Prostate gland (tissue), 2 donors: Measurements from ENCODE around the gene AGPS.

Source experiments
- CTCF ChIP-seq, 4 experiments: fragments of 200-600 bp in 2 of 4; fragments of 450-650 bp in 2 of 4; sonication (generic) in 2 of 4; IDR thresholded peaks; 1 replicate in 3 of 4; 2 replicates in 1 of 4; pipeline ENCODE4 v1.5.1; 2016 to 2019; ENCODE audit warnings: antibody characterized with exemption in 4 of 4, mild to moderate bottlenecking in 2 of 4, moderate library complexity in 2 of 4
- POLR2A ChIP-seq: fragments of 450-650 bp; IDR thresholded peaks from one replicate; pipeline ENCODE4 v1.6.1; 2016; ENCODE audit warnings: antibody characterized with exemption, mild to moderate bottlenecking
- POLR2AphosphoS5 ChIP-seq: sonication (generic); formaldehyde crosslinking; IDR thresholded peaks from one replicate; pipeline ENCODE4 v1.6.1; 2017; ENCODE audit warnings: antibody characterized with exemption

GRCh38 chr2:177346192-177346591 lies 46.4 kb upstream of the AGPS start:
- TF ChIP-seq CTCF (IDR thresholded peaks at IDR 0.05), result no peak
- TF ChIP-seq POLR2A, result no peak
- TF ChIP-seq POLR2AphosphoS5, result no peak
